Measurements from ENCODE around the gene BABAM2.

Gene BABAM2

GRCh38 chr2:28182348-28182747, 291.8 kb downstream of the BABAM2 start:
- DNase-seq (ENCODE audit: low spot score), result no peak
- no peak for TF ChIP-seq CTCF (IDR thresholded peaks at IDR 0.05; ENCODE audit: extremely low read depth, missing control alignments)

GRCh38 chr2:28185153-28185552, 294.6 kb downstream of the BABAM2 start:
- no peak for TF ChIP-seq CTCF (IDR thresholded peaks at IDR 0.05; ENCODE audit: extremely low read depth, missing control alignments)
- no peak for DNase-seq (ENCODE audit: low spot score)

GRCh38 chr2:28185891-28186290, 295.4 kb downstream of the BABAM2 start:
- TF ChIP-seq CTCF (IDR thresholded peaks at IDR 0.05; ENCODE audit: extremely low read depth, missing control alignments), result no peak

GRCh38 chr2:28187186-28187585, 296.7 kb downstream of the BABAM2 start:
- DNase-seq (ENCODE audit: low spot score), result no peak
- no peak for TF ChIP-seq CTCF (IDR thresholded peaks at IDR 0.05; ENCODE audit: extremely low read depth, missing control alignments)

More at GRCh38 chr2:28185891-28186290, 295.4 kb downstream of the BABAM2 start:
- no peak for DNase-seq (ENCODE audit: low spot score)

GRCh38 chr2:28188436-28188835, 297.9 kb downstream of the BABAM2 start:
- DNase-seq (ENCODE audit: low spot score), result no peak
- no peak for TF ChIP-seq CTCF (IDR thresholded peaks at IDR 0.05; ENCODE audit: extremely low read depth, missing control alignments)

- no peak for TF ChIP-seq CTCF (IDR thresholded peaks at IDR 0.05; ENCODE audit: extremely low read depth, missing control alignments)
- no peak for DNase-seq (ENCODE audit: low spot score)
These were observed 303.3 kb downstream of the BABAM2 start for GRCh38 chr2:28193630-28194403.

- no peak for TF ChIP-seq CTCF (IDR thresholded peaks at IDR 0.05; ENCODE audit: extremely low read depth, missing control alignments)
These were observed 309.6 kb downstream of the BABAM2 start for GRCh38 chr2:28199995-28200679.

More at GRCh38 chr2:28199995-28200679, 309.6 kb downstream of the BABAM2 start:
- DNase-seq (ENCODE audit: low spot score), result no peak
